ENCODE data around the gene FOLR1.
"Not testable (repeated sequence)": the region's sequence is repeated elsewhere in the genome, so short reads cannot be mapped to it uniquely, and the experiment has no call there.

Gene FOLR1

DNA sequence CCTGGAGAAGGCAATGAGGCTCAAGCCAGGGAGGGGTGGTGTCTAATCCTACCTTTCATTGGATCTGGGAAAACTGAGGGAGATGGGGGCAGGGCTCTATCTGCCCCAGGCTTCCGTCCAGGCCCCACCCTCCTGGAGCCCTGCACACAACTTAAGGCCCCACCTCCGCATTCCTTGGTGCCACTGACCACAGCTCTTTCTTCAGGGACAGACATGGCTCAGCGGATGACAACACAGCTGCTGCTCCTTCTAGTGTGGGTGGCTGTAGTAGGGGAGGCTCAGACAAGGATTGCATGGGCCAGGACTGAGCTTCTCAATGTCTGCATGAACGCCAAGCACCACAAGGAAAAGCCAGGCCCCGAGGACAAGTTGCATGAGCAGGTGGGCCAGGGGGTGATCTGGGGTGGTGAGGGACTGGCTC, at the start of gene FOLR1:
Gene FOLR1, plus strand, starts transcription at position 180 of the 421 bp plus-strand sequence. Its CDS starts 34 bp downstream, at position 214.
- H3K9me3 ChIP-seq (ENCODE audit: low read depth, low read length): no peaks in the 10 kb centered on the region
- DNase-seq (ENCODE audit: low read depth, low spot score): no peak
- TF ChIP-seq EZH2 (IDR thresholded peaks at IDR 0.05) (no peak), POLR2AphosphoS5 (IDR thresholded peaks at IDR 0.05; ENCODE audit: borderline replicate concordance, low read depth, low read length) (no peak)
- H3K27ac ChIP-seq: no peak within 1 kb of the TSS
- H3K9ac ChIP-seq (ENCODE audit: insufficient read length): no peak within 1 kb of the TSS
- H3K36me3 ChIP-seq (ENCODE audit: insufficient read depth, low read length): no peaks in the 10 kb centered on the region
- H3K4me3 ChIP-seq: no peak within 1 kb of the TSS

- H3K27ac ChIP-seq; H3K4me3 ChIP-seq; H3K9ac ChIP-seq (ENCODE audit: insufficient read length); H3K9me3 ChIP-seq (ENCODE audit: low read depth, low read length); DNase-seq (ENCODE audit: low read depth, low spot score); H3K36me3 ChIP-seq (ENCODE audit: insufficient read depth, low read length): not testable (repeated sequence)
These were observed 49.4 kb upstream of the FOLR1 start for GRCh38 chr11:72142543-72142942.

DNA sequence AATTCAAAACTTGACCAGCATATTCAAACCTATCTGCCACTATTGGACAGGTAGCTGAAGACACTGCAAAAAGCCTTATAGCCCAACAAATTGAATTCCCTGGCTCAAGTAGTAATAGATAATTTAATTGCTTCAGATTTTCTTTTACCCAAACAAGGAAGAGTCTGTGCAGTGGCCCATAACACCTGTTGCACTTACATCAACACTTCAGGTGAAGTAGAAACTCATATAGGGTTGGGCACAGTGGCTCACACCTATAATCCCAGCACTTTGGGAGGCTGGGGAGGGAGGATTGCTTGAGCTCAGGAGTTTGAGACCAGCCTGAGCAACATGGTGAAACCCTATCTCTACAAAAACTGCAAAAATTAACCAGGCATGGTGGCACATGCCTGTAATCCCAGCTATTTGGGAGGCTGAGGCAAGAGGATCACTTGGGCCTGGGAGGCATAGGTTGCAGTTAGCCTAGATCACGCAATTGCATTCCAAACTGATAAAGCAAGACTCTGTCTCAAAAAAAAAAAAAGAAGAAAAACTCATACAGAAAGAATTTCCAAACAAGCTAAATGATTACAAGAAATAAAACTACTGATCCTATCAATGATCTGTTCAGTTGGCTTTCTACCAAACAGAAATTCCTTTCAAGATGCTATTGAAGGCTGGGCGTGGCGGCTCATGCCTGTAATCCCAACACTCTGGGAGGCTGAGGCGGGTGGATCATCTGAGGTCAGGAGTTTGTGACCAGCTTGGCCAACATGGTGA, 47.0 kb upstream of the FOLR1 start:
- no peak for DNase-seq (ENCODE audit: low read depth, low spot score)
- no peaks in the 10 kb centered on the region for H3K9me3 ChIP-seq (ENCODE audit: low read depth, low read length)
- TF ChIP-seq FOXP2 (optimal IDR thresholded peaks at IDR 0.05; ENCODE audit: control extremely low read depth, extremely low read length, insufficient read depth): no peak
- no peak for TF ChIP-seq POLR2AphosphoS5 (IDR thresholded peaks at IDR 0.05; ENCODE audit: borderline replicate concordance, low read depth, low read length)
- TF ChIP-seq EZH2 (IDR thresholded peaks at IDR 0.05): no peak
- H3K36me3 ChIP-seq (ENCODE audit: insufficient read depth, low read length): no peaks in the 10 kb centered on the region
- H3K9ac ChIP-seq (ENCODE audit: insufficient read length): no peak overlapping the region
- no peak overlapping the region for H3K27ac ChIP-seq
- H3K4me3 ChIP-seq: no peak overlapping the region

DNA sequence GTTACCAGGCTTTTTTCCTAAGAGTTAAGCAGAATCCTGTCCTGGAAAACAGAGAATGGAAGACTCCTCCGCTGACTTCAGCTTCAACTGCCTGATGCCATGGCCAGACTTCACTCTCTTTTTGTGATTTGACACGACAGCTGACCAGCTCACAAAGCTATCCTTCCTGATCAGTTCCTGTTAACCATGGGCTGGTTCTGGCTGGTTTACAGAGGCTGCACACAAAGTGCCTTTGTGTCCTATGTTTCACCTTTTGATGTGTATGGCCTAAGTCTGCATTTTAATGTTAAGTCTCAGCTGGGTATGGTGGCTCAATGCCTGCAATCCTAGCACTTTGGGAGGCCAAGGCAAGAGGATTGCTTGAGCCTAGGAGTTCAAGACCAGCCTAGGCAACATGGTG, 45.3 kb upstream of the FOLR1 start:
- DNase-seq (ENCODE audit: low read depth, low spot score): no peak
- TF ChIP-seq EZH2 (IDR thresholded peaks at IDR 0.05) (no peak), POLR2AphosphoS5 (IDR thresholded peaks at IDR 0.05; ENCODE audit: borderline replicate concordance, low read depth, low read length) (no peak), FOXP2 (optimal IDR thresholded peaks at IDR 0.05; ENCODE audit: control extremely low read depth, extremely low read length, insufficient read depth) (no peak)
- H3K27ac ChIP-seq: no peak overlapping the region

GRCh38 chr11:72150882-72151281, 41.1 kb upstream of the FOLR1 start:
- TF ChIP-seq POLR2AphosphoS5 (IDR thresholded peaks at IDR 0.05; ENCODE audit: borderline replicate concordance, low read depth, low read length): no peak
- no peak for TF ChIP-seq EZH2 (IDR thresholded peaks at IDR 0.05)
- no peak for TF ChIP-seq FOXP2 (optimal IDR thresholded peaks at IDR 0.05; ENCODE audit: control extremely low read depth, extremely low read length, insufficient read depth)
- no peaks in the 10 kb centered on the region for H3K36me3 ChIP-seq (ENCODE audit: insufficient read depth, low read length)
- no peak overlapping the region for H3K9ac ChIP-seq (ENCODE audit: insufficient read length)
- H3K4me3 ChIP-seq: no peak overlapping the region
- no peak for DNase-seq (ENCODE audit: low read depth, low spot score)
- H3K9me3 ChIP-seq (ENCODE audit: low read depth, low read length): no peaks in the 10 kb centered on the region
- H3K27ac ChIP-seq: no peak overlapping the region

More for the DNA sequence above, 45.3 kb upstream of the FOLR1 start:
- H3K36me3 ChIP-seq (ENCODE audit: insufficient read depth, low read length): no peaks in the 10 kb centered on the region
- no peak overlapping the region for H3K9ac ChIP-seq (ENCODE audit: insufficient read length)
- H3K4me3 ChIP-seq: no peak overlapping the region
- H3K9me3 ChIP-seq (ENCODE audit: low read depth, low read length): no peaks in the 10 kb centered on the region

GRCh38 chr11:72153874-72154273, 38.1 kb upstream of the FOLR1 start:
- H3K36me3 ChIP-seq (ENCODE audit: insufficient read depth, low read length); DNase-seq (ENCODE audit: low read depth, low spot score); H3K9ac ChIP-seq (ENCODE audit: insufficient read length); H3K27ac ChIP-seq; H3K9me3 ChIP-seq (ENCODE audit: low read depth, low read length); H3K4me3 ChIP-seq: not testable (repeated sequence)

GRCh38 chr11:72154816-72155215, 37.1 kb upstream of the FOLR1 start:
- no peak for DNase-seq (ENCODE audit: low read depth, low spot score)
- Histone ChIP-seq H3K36me3 (ENCODE audit: insufficient read depth, low read length) (no peaks in the 10 kb centered on the region), H3K9ac (ENCODE audit: insufficient read length) (no peak overlapping the region), H3K9me3 (ENCODE audit: low read depth, low read length) (no peaks in the 10 kb centered on the region), H3K27ac (no peak overlapping the region), H3K4me3 (no peak overlapping the region)
- TF ChIP-seq EZH2 (IDR thresholded peaks at IDR 0.05) (no peak), POLR2AphosphoS5 (IDR thresholded peaks at IDR 0.05; ENCODE audit: borderline replicate concordance, low read depth, low read length) (no peak), FOXP2 (optimal IDR thresholded peaks at IDR 0.05; ENCODE audit: control extremely low read depth, extremely low read length, insufficient read depth) (no peak)

- H3K27ac ChIP-seq: no peak overlapping the region
- no peaks in the 10 kb centered on the region for H3K36me3 ChIP-seq (ENCODE audit: insufficient read depth, low read length)
- no peak for DNase-seq (ENCODE audit: low read depth, low spot score)
- no peak overlapping the region for H3K4me3 ChIP-seq
- TF ChIP-seq EZH2 (IDR thresholded peaks at IDR 0.05) (no peak), FOXP2 (optimal IDR thresholded peaks at IDR 0.05; ENCODE audit: control extremely low read depth, extremely low read length, insufficient read depth) (no peak), POLR2AphosphoS5 (IDR thresholded peaks at IDR 0.05; ENCODE audit: borderline replicate concordance, low read depth, low read length) (no peak)
- no peaks in the 10 kb centered on the region for H3K9me3 ChIP-seq (ENCODE audit: low read depth, low read length)
- H3K9ac ChIP-seq (ENCODE audit: insufficient read length): no peak overlapping the region
These were observed 36.2 kb upstream of the FOLR1 start for GRCh38 chr11:72155751-72156150.

GRCh38 chr11:72157131-72157530, 34.8 kb upstream of the FOLR1 start:
- no peaks in the 10 kb centered on the region for H3K9me3 ChIP-seq (ENCODE audit: low read depth, low read length)
- H3K27ac ChIP-seq: no peak overlapping the region
- no peak overlapping the region for H3K9ac ChIP-seq (ENCODE audit: insufficient read length)

More at GRCh38 chr11:72157131-72157530, 34.8 kb upstream of the FOLR1 start:
- TF ChIP-seq EZH2 (IDR thresholded peaks at IDR 0.05) (no peak), POLR2AphosphoS5 (IDR thresholded peaks at IDR 0.05; ENCODE audit: borderline replicate concordance, low read depth, low read length) (no peak), FOXP2 (optimal IDR thresholded peaks at IDR 0.05; ENCODE audit: control extremely low read depth, extremely low read length, insufficient read depth) (no peak)
- no peaks in the 10 kb centered on the region for H3K36me3 ChIP-seq (ENCODE audit: insufficient read depth, low read length)
- DNase-seq (ENCODE audit: low read depth, low spot score): no peak
- no peak overlapping the region for H3K4me3 ChIP-seq
